HEK293 (cell line): ENCODE results near the gene PLA2G1B.

Experiments
- CTCF ChIA-PET: fragments of 350-600 bp; formaldehyde crosslinking; extraction: SDS; loops from one replicate; lab custom pipeline; 2021; ENCODE audit warnings: antibody characterized with exemption; lab: Yijun Ruan, JAX
- POLR2A ChIA-PET: fragments of 300-600 bp; formaldehyde crosslinking; extraction: SDS; loops from one replicate; lab custom pipeline; 2020; ENCODE audit warnings: antibody characterized with exemption, inconsistent platforms; lab: Yijun Ruan, JAX
- H3K27ac ChIP-seq: fragments of 200-500 bp; sonication (Bioruptor generic); 2 replicates; pipeline ENCODE4 v1.5.1; 2014; ENCODE audit warnings: low read depth, low read length, control low read depth, inconsistent platforms; ENCODE audit errors: extremely low read depth
- H3K36me3 ChIP-seq, 2 experiments: fragments of 200-500 bp in 1 of 2; sonication (Bioruptor generic) in 1 of 2; 1 replicate in 1 of 2; 2 replicates in 1 of 2; pipeline ENCODE4 v1.5.1; 2014 to 2017; ENCODE audit warnings: inconsistent platforms in 2 of 2, low read length in 2 of 2; ENCODE audit not compliant: control insufficient read depth in 2 of 2, insufficient read depth in 1 of 2
- H3K4me1 ChIP-seq: fragments of 200-500 bp; sonication (Bioruptor generic); 2 replicates; pipeline ENCODE4 v1.5.1; 2014; ENCODE audit warnings: mild to moderate bottlenecking, low read length, inconsistent platforms; ENCODE audit not compliant: control insufficient read depth, insufficient read depth
- H3K4me3 ChIP-seq: 2 replicates; pipeline ENCODE4 v1.5.1; 2011; ENCODE audit warnings: low read depth, mild to moderate bottlenecking, control low read depth, low read length, moderate library complexity
- H3K9me3 ChIP-seq: fragments of 200-500 bp; sonication (Bioruptor generic); 2 replicates; pipeline ENCODE4 v1.5.1; 2014; ENCODE audit warnings: low read depth, low read length, inconsistent platforms; ENCODE audit not compliant: control insufficient read depth, insufficient read depth
- EGR2 ChIP-seq: fragments of 450-650 bp; formaldehyde crosslinking; IDR thresholded peaks from 2 replicates; pipeline ENCODE4 v1.5.1; 2016; ENCODE audit warnings: low read depth, missing biosample characterization, missing genetic modification characterization
- MEIS1 ChIP-seq: sonication (generic); formaldehyde crosslinking; IDR thresholded peaks from 2 replicates; pipeline ENCODE4 v1.8.1; 2022; ENCODE audit warnings: missing genetic modification reagents, mild to moderate bottlenecking, borderline replicate concordance
- MZF1 ChIP-seq: fragments of 450-650 bp; formaldehyde crosslinking; IDR thresholded peaks from 2 replicates; pipeline ENCODE4 v1.5.1; 2017; ENCODE audit warnings: missing biosample characterization, missing genetic modification characterization, borderline replicate concordance
- PRDM1 ChIP-seq: fragments of 450-650 bp; formaldehyde crosslinking; IDR thresholded peaks from 2 replicates; pipeline ENCODE4; 2016; ENCODE audit warnings: missing biosample characterization, missing genetic modification characterization
- ZBTB48 ChIP-seq: fragments of 450-650 bp; formaldehyde crosslinking; IDR thresholded peaks from 2 replicates; pipeline ENCODE4 v1.5.1; 2016; ENCODE audit warnings: missing biosample characterization, missing genetic modification characterization
- ZEB2 ChIP-seq: fragments of 450-650 bp; formaldehyde crosslinking; IDR thresholded peaks from 2 replicates; pipeline ENCODE4 v1.5.1; 2016; ENCODE audit warnings: missing biosample characterization, missing genetic modification characterization
- ZFHX2 ChIP-seq: fragments of 450-650 bp; formaldehyde crosslinking; conservative IDR thresholded peaks from 2 replicates; pipeline ENCODE4 v1.5.1; 2016; ENCODE audit warnings: missing biosample characterization, missing genetic modification characterization
- ZFP69B ChIP-seq: fragments of 450-650 bp; formaldehyde crosslinking; IDR thresholded peaks from 2 replicates; pipeline ENCODE4 v1.5.1; 2016; ENCODE audit warnings: missing biosample characterization, missing genetic modification characterization
- ZNF121 ChIP-seq: fragments of 450-650 bp; formaldehyde crosslinking; IDR thresholded peaks from 2 replicates; pipeline ENCODE4 v1.5.1; 2016; ENCODE audit warnings: missing biosample characterization, missing genetic modification characterization
- ZNF132 ChIP-seq: fragments of 450-650 bp; formaldehyde crosslinking; IDR thresholded peaks from 2 replicates; pipeline ENCODE4 v1.5.1; 2017; ENCODE audit warnings: missing biosample characterization, missing genetic modification characterization, borderline replicate concordance
- ZNF23 ChIP-seq: fragments of 450-650 bp; formaldehyde crosslinking; IDR thresholded peaks from 2 replicates; pipeline ENCODE4 v1.5.1; 2016; ENCODE audit warnings: missing biosample characterization, missing genetic modification characterization, borderline replicate concordance
- ZNF426 ChIP-seq: fragments of 450-650 bp; formaldehyde crosslinking; IDR thresholded peaks from 2 replicates; pipeline ENCODE4 v1.5.1; 2017; ENCODE audit warnings: missing biosample characterization, missing genetic modification characterization, mild to moderate bottlenecking, inconsistent platforms, moderate library complexity
- ZNF433 ChIP-seq: fragments of 450-650 bp; formaldehyde crosslinking; IDR thresholded peaks from 2 replicates; pipeline ENCODE4 v1.5.1; 2016; ENCODE audit warnings: missing biosample characterization, missing genetic modification characterization, low read depth
- ZNF48 ChIP-seq: fragments of 450-650 bp; formaldehyde crosslinking; IDR thresholded peaks from 2 replicates; pipeline ENCODE4 v1.5.1; 2016; ENCODE audit warnings: missing biosample characterization, missing genetic modification characterization
- ZNF549 ChIP-seq: fragments of 450-650 bp; IDR thresholded peaks from 2 replicates; pipeline ENCODE4 v1.5.1; 2018; ENCODE audit warnings: missing biosample characterization, missing genetic modification characterization, mild to moderate bottlenecking, inconsistent platforms, moderate library complexity
- ZNF560 ChIP-seq: fragments of 450-650 bp; formaldehyde crosslinking; IDR thresholded peaks from 2 replicates; pipeline ENCODE4 v1.5.1; 2017; ENCODE audit warnings: missing biosample characterization, missing genetic modification characterization, borderline replicate concordance
- ZNF629 ChIP-seq: fragments of 450-650 bp; formaldehyde crosslinking; IDR thresholded peaks from 2 replicates; pipeline ENCODE4 v1.5.1; 2017; ENCODE audit warnings: missing biosample characterization, missing genetic modification characterization
- TF ChIP-seq, protein P1 (sequence below): fragments of 450-650 bp; formaldehyde crosslinking; IDR thresholded peaks from 2 replicates; pipeline ENCODE4 v1.5.1; 2017; ENCODE audit warnings: missing biosample characterization, missing genetic modification characterization
- TF ChIP-seq, protein P2 (sequence below): fragments of 450-650 bp; formaldehyde crosslinking; IDR thresholded peaks from 2 replicates; pipeline ENCODE4 v1.5.1; 2016; ENCODE audit warnings: missing biosample characterization, missing genetic modification characterization
- TF ChIP-seq, protein P3 (sequence below): fragments of 450-650 bp; formaldehyde crosslinking; optimal IDR thresholded peaks from 2 replicates; pipeline ENCODE3; 2016; ENCODE audit warnings: missing biosample characterization, mild to moderate bottlenecking, missing genetic modification characterization
- TF ChIP-seq, protein P4 (sequence below): fragments of 450-650 bp; formaldehyde crosslinking; IDR thresholded peaks from 2 replicates; pipeline ENCODE4 v1.5.1; 2017; ENCODE audit warnings: missing biosample characterization, missing genetic modification characterization

PLA2G1B gene

DNA sequence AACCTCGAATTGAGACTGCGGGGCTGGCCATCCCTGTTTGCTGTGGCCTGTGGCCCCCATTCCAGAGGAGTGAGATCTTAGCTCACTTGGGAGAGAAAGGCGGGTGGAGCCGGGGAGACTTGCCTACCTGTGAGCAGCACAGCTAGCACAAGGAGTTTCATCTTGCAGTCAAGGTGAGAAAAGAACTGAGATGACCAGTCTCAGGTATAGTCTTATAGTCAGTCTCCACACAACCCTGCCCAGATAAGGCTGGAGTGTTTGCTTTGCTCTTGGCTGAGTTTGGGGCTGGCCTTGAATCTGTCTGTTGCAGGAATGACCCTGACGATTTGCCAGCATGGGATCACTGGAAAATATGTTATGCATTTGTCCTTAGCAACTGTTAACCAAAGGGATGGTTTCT, at the start of gene PLA2G1B:
Gene PLA2G1B (minus strand): TSS at position 187 of the 400 bp plus-strand sequence. CDS start 26 bp downstream, at position 161.
- H3K27ac ChIP-seq: no peak within 1 kb of the TSS
- POLR2A ChIA-PET: interaction anchor here (0.6 to 1.5 kb wide), 2 partner anchors 14 to 36 kb away, joined by 4 read pairs; partner anchors contain the start of gene RNU4-2
- H3K4me3 ChIP-seq: no peak within 1 kb of the TSS
- H3K36me3 ChIP-seq: no peaks in the 10 kb centered on the region
- TF ChIP-seq ZNF48 (tag by site-specific recombination): no peak
- TF ChIP-seq, protein P1, sequence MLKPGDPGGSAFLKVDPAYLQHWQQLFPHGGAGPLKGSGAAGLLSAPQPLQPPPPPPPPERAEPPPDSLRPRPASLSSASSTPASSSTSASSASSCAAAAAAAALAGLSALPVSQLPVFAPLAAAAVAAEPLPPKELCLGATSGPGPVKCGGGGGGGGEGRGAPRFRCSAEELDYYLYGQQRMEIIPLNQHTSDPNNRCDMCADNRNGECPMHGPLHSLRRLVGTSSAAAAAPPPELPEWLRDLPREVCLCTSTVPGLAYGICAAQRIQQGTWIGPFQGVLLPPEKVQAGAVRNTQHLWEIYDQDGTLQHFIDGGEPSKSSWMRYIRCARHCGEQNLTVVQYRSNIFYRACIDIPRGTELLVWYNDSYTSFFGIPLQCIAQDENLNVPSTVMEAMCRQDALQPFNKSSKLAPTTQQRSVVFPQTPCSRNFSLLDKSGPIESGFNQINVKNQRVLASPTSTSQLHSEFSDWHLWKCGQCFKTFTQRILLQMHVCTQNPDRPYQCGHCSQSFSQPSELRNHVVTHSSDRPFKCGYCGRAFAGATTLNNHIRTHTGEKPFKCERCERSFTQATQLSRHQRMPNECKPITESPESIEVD (tag by site-specific recombination): no peak
- no peak for TF ChIP-seq ZEB2 (tag by site-specific recombination)
- TF ChIP-seq, protein P2, sequence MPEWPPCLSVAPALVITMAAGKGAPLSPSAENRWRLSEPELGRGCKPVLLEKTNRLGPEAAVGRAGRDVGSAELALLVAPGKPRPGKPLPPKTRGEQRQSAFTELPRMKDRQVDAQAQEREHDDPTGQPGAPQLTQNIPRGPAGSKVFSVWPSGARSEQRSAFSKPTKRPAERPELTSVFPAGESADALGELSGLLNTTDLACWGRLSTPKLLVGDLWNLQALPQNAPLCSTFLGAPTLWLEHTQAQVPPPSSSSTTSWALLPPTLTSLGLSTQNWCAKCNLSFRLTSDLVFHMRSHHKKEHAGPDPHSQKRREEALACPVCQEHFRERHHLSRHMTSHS (tag by site-specific recombination): no peak
- TF ChIP-seq, protein P3, sequence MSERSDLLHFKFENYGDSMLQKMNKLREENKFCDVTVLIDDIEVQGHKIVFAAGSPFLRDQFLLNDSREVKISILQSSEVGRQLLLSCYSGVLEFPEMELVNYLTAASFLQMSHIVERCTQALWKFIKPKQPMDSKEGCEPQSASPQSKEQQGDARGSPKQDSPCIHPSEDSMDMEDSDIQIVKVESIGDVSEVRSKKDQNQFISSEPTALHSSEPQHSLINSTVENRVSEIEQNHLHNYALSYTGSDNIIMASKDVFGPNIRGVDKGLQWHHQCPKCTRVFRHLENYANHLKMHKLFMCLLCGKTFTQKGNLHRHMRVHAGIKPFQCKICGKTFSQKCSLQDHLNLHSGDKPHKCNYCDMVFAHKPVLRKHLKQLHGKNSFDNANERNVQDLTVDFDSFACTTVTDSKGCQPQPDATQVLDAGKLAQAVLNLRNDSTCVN: no peak
- TF ChIP-seq ZNF629 (tag by site-specific recombination): no peak
- TF ChIP-seq, protein P4, sequence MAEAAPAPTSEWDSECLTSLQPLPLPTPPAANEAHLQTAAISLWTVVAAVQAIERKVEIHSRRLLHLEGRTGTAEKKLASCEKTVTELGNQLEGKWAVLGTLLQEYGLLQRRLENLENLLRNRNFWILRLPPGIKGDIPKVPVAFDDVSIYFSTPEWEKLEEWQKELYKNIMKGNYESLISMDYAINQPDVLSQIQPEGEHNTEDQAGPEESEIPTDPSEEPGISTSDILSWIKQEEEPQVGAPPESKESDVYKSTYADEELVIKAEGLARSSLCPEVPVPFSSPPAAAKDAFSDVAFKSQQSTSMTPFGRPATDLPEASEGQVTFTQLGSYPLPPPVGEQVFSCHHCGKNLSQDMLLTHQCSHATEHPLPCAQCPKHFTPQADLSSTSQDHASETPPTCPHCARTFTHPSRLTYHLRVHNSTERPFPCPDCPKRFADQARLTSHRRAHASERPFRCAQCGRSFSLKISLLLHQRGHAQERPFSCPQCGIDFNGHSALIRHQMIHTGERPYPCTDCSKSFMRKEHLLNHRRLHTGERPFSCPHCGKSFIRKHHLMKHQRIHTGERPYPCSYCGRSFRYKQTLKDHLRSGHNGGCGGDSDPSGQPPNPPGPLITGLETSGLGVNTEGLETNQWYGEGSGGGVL (tag by site-specific recombination): no peak
- TF ChIP-seq ZBTB48 (tag by site-specific recombination): no peak
- TF ChIP-seq ZFP69B (tag by site-specific recombination): no peak
- no peak for TF ChIP-seq PRDM1 (tag by site-specific recombination)
- TF ChIP-seq ZNF121 (tag by site-specific recombination): no peak
- no peak for TF ChIP-seq ZNF132 (tag by site-specific recombination)
- TF ChIP-seq, all 188 proteins: peak for 0
- CTCF ChIA-PET: interaction anchor here (0.6 to 2.4 kb wide), 13 partner anchors 8 to 322 kb away, joined by 3 to 9 read pairs (median 5); partner anchors contain the start of genes COX6A1, GATC, SIRT4 and TRIAP1
- no peaks in the 10 kb centered on the region for H3K9me3 ChIP-seq
- no peaks in the 10 kb centered on the region for H3K4me1 ChIP-seq

DNA sequence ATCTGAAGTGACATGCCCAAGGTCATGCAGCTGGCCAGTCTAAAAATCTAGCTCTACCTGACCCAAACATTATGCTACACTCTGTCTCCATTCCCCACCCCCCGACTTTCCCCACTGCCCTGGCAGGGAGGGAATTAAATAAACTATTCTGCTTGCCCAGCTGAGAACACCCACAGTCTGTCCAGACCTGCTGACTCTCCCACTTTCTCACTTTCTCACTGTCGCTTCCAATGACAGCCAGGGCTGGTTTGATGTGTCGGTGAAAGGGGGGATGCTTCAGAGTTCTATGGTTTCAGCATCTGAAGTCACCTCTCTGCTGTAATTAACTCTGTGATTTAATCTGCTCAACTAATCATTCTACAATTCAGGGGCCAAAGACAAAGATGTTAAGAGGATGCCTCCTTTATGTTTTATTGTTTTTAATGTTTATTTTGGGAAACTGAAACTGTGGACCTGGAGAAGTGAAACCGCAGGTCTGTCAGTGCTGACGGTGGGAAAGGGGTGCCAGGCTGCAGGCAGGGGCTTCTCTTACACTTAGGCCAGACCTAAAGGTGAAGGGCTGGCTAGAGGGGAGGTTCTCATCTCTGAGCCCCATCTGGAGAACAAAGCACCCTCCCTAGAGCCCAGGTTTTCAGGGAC, 49.5 kb upstream of the PLA2G1B start:
- Histone ChIP-seq H3K9me3 (no peaks in the 10 kb centered on the region), H3K27ac (0 out of 2 replicates have a peak overlapping the region, but pooled peaks have one; percentile 27), H3K4me3 (no peak overlapping the region), H3K36me3 (no peaks in the 10 kb centered on the region), H3K4me1 (peaks cover 22% of the 10 kb centered on the region)
- POLR2A ChIA-PET: no interaction called here
- CTCF ChIA-PET: interaction anchor here (0.5 to 2.6 kb wide), 3 partner anchors 10 to 54 kb away, joined by 5 to 26 read pairs (median 5); no protein-coding TSS in a partner anchor
- TF ChIP-seq MZF1 (no peak), ZNF549 (no peak), ZFHX2 (tag by site-specific recombination) (peak; percentile 54), ZNF560 (tag by site-specific recombination) (no peak), ZNF23 (tag by site-specific recombination) (no peak), EGR2 (tag by site-specific recombination) (peak; percentile 48; the same call in 1 of the 2 replicates), MEIS1 (CRISPR knock-in tag) (no peak), ZNF433 (tag by site-specific recombination) (no peak), ZNF426 (tag by site-specific recombination) (no peak)
- TF ChIP-seq, protein P4 (tag by site-specific recombination): no peak
